ENCODE measurements around the gene COMMD7.

DNA sequence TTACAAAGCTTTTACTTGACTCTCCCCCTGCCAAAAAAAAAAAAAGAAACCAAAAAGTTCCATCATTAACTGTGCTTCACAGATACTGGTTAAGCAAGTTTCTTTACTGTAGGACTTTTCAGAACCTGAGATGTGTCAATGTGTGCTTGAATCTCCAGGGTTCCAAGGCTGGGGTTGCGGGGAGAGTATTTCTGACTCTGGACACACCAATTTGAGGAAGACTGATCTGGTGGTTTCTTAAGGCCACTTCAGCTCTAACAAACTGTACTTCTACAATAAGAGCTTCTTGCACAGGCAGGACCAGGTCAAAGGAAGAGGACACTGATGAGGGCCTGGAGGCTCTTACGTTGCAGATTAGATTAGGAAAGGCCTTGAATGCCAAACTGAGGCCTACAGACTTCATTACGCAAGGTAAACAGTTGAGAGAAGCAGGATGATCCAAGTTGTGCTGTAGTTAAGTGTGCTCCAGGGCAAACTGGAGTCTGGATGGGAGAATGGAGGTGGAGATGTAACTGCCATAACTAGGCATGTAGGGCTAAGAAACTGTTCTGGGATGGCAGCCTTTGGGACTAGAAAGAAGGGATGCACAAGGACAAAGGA is 24.4 kb downstream of the COMMD7 start:
- TF ChIP-seq RFX5 (IDR thresholded peaks at IDR 0.05; ENCODE audit: low read depth, low read length) (no peak), CEBPB (IDR thresholded peaks at IDR 0.05; ENCODE audit: low read depth, low read length) (no peak), MAFK (IDR thresholded peaks at IDR 0.05; ENCODE audit: low read depth, low read length) (no peak), FOS (IDR thresholded peaks at IDR 0.05; ENCODE audit: low read depth, low read length) (no peak), RAD21 (IDR thresholded peaks at IDR 0.05; ENCODE audit: low read length) (no peak)
- TF ChIP-seq, protein P1, sequence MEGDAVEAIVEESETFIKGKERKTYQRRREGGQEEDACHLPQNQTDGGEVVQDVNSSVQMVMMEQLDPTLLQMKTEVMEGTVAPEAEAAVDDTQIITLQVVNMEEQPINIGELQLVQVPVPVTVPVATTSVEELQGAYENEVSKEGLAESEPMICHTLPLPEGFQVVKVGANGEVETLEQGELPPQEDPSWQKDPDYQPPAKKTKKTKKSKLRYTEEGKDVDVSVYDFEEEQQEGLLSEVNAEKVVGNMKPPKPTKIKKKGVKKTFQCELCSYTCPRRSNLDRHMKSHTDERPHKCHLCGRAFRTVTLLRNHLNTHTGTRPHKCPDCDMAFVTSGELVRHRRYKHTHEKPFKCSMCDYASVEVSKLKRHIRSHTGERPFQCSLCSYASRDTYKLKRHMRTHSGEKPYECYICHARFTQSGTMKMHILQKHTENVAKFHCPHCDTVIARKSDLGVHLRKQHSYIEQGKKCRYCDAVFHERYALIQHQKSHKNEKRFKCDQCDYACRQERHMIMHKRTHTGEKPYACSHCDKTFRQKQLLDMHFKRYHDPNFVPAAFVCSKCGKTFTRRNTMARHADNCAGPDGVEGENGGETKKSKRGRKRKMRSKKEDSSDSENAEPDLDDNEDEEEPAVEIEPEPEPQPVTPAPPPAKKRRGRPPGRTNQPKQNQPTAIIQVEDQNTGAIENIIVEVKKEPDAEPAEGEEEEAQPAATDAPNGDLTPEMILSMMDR (conservative IDR thresholded peaks at IDR 0.05; ENCODE audit: low read depth, low read length), result no peak

Data from IMR-90 (cell line).